Gastrocnemius medialis (tissue), 4 donors: ENCODE results near the gene SEMA6D.

ENCODE experiments used
- CTCF ChIP-seq, 5 experiments: fragments of 450-650 bp in 3 of 5; fragments of 200-600 bp in 2 of 5; sonication (generic) in 2 of 5; IDR thresholded peaks in 4 of 5; conservative IDR thresholded peaks in 1 of 5; 1 replicate in 4 of 5; 2 replicates in 1 of 5; pipeline ENCODE4 v1.5.1; 2016 to 2019; ENCODE audit warnings: antibody characterized with exemption in 5 of 5, mild to moderate bottlenecking in 3 of 5, moderate library complexity in 3 of 5
- POLR2A ChIP-seq, 2 donors: fragments of 450-650 bp; IDR thresholded peaks; one replicate each; pipeline ENCODE4 v1.6.1; 2017; ENCODE audit warnings: antibody characterized with exemption in 2 of 2, mild to moderate bottlenecking in 2 of 2, moderate library complexity in 2 of 2

GRCh38 chr15:47718497-47719437 lies 1.5 kb downstream of the SEMA6D start:
- TF ChIP-seq CTCF (IDR thresholded peaks at IDR 0.05 in 4 of 5, conservative IDR thresholded peaks at IDR 0.05 in 1 of 5) (no peak), POLR2A (IDR thresholded peaks at IDR 0.05) (peak; percentile 40 to 66)
